ENCODE measurements around the gene TMPRSS9.
A peak's percentile ranks its signal among the peaks of the same experiment; 100 is the strongest.
"Not testable (repeated sequence)": the region's sequence is repeated elsewhere in the genome, so short reads cannot be mapped to it uniquely, and the experiment has no call there.

The TMPRSS9 gene

DNA sequence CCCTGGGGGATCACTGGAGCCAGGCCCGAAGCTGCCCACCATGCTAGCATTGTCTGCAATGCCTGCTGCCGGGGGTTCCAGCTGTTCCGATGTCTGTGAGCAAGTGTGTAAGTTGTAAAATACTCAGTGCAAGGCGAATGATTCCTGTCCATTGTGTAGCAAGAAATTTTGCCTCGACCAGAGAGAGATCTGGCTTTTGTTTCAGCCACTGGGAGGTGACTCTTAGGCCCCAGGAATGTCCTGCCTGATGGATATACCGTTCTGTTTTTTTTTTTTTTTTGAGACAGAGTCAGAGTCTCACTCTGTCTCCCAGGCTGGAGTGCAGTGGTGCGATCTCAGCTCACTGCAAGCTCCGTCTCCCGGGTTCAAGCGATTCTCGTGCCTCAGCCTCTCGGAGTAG lies 108.5 kb downstream of the TMPRSS9 start:
- DNase-seq: no peak

DNA sequence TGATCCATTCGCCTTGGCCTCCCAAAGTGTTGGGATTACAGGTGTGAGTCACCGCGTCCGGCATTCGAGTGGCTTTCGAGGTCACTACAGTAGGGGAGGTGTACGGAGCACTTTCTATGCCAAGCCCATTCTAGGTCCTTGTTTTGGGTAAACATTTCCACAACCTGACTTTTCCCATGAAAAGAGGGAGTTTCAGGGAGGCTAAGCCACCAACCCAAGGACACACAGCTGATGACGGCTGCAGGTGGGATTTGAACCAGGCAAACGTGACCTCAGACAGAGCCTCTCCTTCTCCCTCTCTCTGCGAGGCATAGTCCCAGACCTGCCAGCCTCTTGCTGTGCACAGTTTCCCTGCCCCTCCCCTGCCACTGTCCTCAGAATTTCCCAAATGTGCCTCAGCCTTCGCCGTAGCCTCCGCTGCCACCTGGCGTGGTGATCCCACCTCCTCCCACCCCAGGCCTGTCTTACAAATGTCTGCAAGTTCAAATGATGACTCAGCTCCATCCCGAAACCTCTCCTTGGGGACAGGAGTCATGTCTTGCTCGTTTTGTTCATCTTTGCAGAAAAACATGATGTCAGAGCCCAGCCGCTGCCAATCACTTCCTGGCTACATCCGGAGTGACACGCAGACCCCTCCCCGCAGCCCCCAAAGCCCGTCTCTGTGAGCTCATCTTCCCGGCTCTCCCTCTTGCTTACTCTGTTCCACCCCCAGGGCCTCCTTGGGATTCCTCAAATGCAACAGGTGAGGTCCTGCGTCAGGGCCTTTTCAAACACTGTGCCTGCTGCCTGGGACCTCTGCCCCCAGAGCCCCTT lies 109.2 kb downstream of the TMPRSS9 start:
- DNase-seq: no peak

DNA sequence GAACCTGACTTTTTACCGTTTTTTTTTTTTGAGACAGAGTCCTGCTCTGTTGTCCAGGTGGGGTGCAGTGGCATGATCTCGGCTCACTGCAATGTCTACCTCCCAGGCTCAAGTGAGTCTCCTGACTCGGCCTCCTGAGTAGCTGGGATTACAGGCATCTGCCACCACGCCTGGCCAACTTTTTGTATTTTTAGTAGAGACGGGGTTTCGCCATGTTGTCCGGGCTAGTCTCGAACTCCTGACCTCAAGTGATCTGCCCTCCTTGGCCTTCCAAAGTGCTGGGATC lies 109.8 kb downstream of the TMPRSS9 start:
- DNase-seq: not testable (repeated sequence)

DNA sequence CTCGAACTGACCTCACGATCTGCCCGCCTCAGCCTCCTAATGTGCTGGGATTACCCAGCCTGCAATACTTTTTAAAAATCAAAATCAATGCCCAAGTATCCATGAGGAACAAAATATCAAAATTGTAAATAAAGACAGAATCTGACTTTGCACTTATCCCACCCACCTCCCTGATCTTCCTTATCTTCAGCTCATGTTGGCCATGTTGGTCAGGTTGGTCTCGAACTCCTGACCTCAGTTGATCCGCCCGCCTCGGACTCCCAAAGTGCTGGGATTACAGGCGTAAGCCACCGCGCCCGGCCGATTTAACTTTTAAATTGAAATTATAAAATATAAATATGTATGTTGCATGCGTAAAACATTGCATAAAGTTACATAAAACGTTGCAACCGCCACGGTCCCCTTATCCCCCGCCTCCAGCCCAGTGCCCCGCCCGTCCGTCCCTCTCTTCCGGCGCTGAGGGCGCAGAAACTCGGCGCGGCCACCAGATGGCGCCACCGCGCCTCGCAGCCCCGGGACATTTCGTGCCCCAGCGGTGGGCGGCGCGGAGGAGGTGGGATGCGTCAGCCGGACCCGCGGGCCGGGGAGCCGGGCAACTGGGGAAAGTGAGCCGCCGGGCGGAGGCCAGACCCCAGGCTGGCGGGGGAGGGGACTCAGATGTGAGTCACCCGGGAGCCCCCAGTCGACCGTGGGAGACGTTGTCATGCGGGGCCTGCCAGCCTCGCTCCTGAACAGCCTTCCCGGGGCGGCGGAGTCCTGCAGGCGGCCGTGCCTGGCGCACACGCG lies 114.4 kb downstream of the TMPRSS9 start:
- DNase-seq: peak; percentile 76

DNA sequence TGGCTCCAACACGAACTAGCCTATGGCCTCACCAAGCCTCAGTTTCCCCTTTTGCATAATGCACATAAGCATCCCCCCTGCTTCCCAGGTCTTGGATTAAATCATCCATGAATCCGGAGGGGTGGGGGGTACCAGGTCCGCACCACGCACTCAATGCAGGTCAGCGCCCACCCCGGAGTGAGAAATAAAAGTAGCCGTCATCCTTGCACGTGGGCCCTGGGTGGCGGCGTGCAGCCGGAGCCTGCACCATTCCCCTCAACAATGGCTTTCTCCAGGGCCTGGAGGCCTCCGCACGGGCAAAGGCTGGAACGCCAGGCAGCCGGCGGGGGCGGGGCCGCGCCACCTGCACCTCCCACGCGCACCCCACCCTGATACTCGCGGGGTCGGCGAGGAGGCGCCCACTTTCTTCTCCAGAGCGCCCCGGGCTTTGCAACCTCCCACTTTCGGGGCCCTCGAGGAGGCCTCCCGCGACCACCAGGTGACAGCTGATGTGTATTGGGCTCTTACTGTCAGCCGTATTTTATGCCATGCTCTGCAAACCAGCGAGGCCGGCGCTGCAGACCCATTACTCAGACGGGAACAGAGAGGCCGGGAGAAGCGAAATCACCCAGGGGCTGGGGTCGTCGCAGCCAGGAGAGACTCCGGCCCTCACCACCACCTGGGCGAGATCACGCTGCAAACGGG lies 115.1 kb downstream of the TMPRSS9 start:
- no peak for DNase-seq
